Hepatocyte (in vitro differentiated cells): ENCODE results near the gene NDST1.

Experiments used
- EZH2 ChIP-seq: fragments of 200-600 bp; sonication (generic); IDR thresholded peaks from 2 replicates; pipeline ENCODE4 v1.6.1; 2016; ENCODE audit warnings: antibody characterized with exemption, mild to moderate bottlenecking, borderline replicate concordance
- EZH2phosphoT487 ChIP-seq: fragments of 200-600 bp; sonication (generic); IDR thresholded peaks from one replicate; pipeline ENCODE4 v1.6.1; 2018; ENCODE audit warnings: antibody characterized with exemption, mild to moderate bottlenecking, low read depth, moderate library complexity; ENCODE audit not compliant: unreplicated experiment, severe bottlenecking
- TF ChIP-seq, protein P1 (sequence below): fragments of 200-600 bp; sonication (generic); IDR thresholded peaks from 2 replicates; pipeline ENCODE4 v1.5.1; 2016; ENCODE audit warnings: antibody characterized with exemption, mild to moderate bottlenecking; ENCODE audit not compliant: poor library complexity

DNA sequence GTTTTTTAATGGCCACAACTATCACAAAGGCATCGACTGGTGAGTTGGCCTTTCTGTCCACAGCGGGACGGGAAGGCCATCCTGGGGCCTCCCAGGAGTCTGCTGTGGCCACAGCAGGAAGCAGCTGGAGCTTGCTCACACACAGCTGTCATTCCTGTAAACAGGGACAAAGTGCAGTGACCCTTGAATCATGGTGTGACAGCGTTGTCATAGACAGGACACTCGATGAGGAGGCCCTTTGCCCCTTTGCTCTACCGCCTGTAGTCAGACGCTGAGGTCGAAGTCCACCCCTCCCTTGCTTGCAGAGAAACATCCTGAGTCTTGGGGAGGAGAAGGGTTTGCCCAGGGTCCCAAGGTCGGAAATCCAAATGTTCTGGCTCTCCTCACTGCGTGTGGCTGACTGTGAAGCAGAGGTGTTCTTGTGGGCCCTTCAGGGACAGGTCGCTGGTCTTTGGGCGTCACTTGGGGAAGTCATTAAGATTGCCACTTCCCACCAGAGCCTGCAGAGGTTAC is 35.1 kb downstream of the NDST1 start:
- TF ChIP-seq, protein P1, sequence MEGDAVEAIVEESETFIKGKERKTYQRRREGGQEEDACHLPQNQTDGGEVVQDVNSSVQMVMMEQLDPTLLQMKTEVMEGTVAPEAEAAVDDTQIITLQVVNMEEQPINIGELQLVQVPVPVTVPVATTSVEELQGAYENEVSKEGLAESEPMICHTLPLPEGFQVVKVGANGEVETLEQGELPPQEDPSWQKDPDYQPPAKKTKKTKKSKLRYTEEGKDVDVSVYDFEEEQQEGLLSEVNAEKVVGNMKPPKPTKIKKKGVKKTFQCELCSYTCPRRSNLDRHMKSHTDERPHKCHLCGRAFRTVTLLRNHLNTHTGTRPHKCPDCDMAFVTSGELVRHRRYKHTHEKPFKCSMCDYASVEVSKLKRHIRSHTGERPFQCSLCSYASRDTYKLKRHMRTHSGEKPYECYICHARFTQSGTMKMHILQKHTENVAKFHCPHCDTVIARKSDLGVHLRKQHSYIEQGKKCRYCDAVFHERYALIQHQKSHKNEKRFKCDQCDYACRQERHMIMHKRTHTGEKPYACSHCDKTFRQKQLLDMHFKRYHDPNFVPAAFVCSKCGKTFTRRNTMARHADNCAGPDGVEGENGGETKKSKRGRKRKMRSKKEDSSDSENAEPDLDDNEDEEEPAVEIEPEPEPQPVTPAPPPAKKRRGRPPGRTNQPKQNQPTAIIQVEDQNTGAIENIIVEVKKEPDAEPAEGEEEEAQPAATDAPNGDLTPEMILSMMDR, result no peak
- no peak for TF ChIP-seq EZH2phosphoT487
- no peak for TF ChIP-seq EZH2
